DOHH2 (cell line): ENCODE measurements around the gene SCNN1B.

Source experiments
- CTCF ChIP-seq: fragments of 200-600 bp; sonication (generic); IDR thresholded peaks from one replicate; pipeline ENCODE4 v1.5.1; 2014; ENCODE audit warnings: antibody characterized with exemption, mild to moderate bottlenecking, low read depth, low read length; ENCODE audit not compliant: poor library complexity, severe bottlenecking
- EZH2phosphoT487 ChIP-seq: fragments of 200-600 bp; sonication (generic); IDR thresholded peaks from 2 replicates; pipeline ENCODE4 v1.6.1; 2017; ENCODE audit warnings: borderline replicate concordance, mild to moderate bottlenecking, antibody characterized with exemption, low read length, moderate library complexity, mixed read lengths

- no peak for TF ChIP-seq CTCF
- no peak for TF ChIP-seq EZH2phosphoT487
Measured at GRCh38 chr16:23334950-23335349, 32.8 kb downstream of the SCNN1B start.
